ENCODE results near the gene ILK. TPM values are rescaled to one million over a fixed set of nuclear protein-coding genes. Genes with fewer than 3 reads are reported as not detected.

ILK gene
- total and polyA plus RNA-seq, 2 of the 13 experiments (the other 11 are each of a cell fraction or from before 2014, with no cell fraction given), result 70.3 to 108 TPM

DNA sequence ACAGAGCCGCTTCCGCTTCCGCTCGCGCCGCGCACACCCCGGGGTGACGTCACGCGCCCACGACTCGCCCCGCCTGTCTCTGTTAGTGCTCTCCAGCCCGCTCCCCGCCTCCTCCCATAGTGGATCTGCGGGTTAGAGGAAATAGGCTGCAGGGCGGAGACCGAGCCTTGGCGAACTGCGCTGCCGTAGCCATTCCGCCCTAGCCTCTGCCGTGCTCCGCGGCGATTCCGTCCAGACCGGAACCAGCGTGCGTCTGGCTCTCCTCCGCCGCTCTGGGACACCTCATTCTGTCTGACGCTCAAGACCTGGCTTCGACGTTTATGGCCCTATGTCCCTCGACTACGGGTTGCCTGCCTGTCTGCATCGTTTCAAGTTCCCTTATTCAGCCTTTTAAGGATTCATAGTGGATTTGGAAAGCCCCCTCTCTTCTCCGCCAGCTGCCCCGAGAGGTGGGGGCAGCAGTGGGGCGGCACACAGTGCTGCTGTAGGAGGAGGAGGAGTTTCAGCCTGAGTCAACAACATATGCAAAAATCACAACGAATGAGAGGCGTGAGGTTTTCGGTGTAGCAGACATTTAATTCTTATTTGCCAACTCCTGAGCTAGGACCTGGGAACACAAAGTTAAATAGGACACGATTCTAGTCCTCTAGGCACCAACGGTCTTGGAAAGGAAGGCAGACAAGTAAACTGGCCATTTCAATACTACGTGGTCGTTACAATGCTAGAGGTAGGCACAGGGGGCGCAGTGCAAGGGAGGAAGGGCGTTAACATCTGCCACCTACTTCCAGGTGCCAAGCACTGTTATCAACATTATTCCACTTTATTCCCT is 8.9 kb downstream of the ILK start, which contains the start of gene TAF10 (continued):
- peak; percentile 95 for TF ChIP-seq HOXA3 (CRISPR knock-in tag; IDR thresholded peaks at IDR 0.05)
- TF ChIP-seq ZBTB38 (CRISPR knock-in tag; IDR thresholded peaks at IDR 0.05), result peak; percentile 56
- TF ChIP-seq TRIM24 (CRISPR knock-in tag; IDR thresholded peaks at IDR 0.05), result no peak
- TF ChIP-seq CENPT (CRISPR knock-in tag; IDR thresholded peaks at IDR 0.05; ENCODE audit: low read depth), result peak; percentile 48; the same call in 1 of the 2 replicates
- 0 out of 2 replicates have a peak, but pooled peaks have one; percentile 17 for TF ChIP-seq ZFP36L2 (CRISPR knock-in tag; IDR thresholded peaks at IDR 0.05)
- peak; percentile 78 for TF ChIP-seq CSRNP1 (CRISPR knock-in tag; IDR thresholded peaks at IDR 0.05)
- TF ChIP-seq, protein P1, sequence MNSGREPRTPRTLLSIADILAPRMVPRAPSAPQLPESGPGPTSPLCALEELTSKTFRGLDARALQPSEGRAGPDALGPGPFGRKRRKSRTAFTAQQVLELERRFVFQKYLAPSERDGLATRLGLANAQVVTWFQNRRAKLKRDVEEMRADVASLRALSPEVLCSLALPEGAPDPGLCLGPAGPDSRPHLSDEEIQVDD (CRISPR knock-in tag; IDR thresholded peaks at IDR 0.05; ENCODE audit: borderline replicate concordance), result no peak
- TF ChIP-seq ZNF761 (CRISPR knock-in tag; conservative IDR thresholded peaks at IDR 0.05), result peak; percentile 76; the same call in 1 of the 2 replicates
- TF ChIP-seq ZNF83 (CRISPR knock-in tag; IDR thresholded peaks at IDR 0.05; ENCODE audit: borderline replicate concordance), result no peak
- TF ChIP-seq, protein P2, sequence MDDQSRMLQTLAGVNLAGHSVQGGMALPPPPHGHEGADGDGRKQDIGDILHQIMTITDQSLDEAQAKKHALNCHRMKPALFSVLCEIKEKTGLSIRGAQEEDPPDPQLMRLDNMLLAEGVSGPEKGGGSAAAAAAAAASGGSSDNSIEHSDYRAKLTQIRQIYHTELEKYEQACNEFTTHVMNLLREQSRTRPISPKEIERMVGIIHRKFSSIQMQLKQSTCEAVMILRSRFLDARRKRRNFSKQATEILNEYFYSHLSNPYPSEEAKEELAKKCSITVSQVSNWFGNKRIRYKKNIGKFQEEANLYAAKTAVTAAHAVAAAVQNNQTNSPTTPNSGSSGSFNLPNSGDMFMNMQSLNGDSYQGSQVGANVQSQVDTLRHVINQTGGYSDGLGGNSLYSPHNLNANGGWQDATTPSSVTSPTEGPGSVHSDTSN (CRISPR knock-in tag; IDR thresholded peaks at IDR 0.05; ENCODE audit: borderline replicate concordance), result no peak
- peak; percentile 79 for TF ChIP-seq ARNTL (CRISPR knock-in tag; IDR thresholded peaks at IDR 0.05)
- 0 out of 2 replicates have a peak, but pooled peaks have one; percentile 29 for TF ChIP-seq AHR (CRISPR knock-in tag; IDR thresholded peaks at IDR 0.05)
- 0 out of 2 replicates have a peak, but pooled peaks have one; percentile 4 for TF ChIP-seq TCF7 (IDR thresholded peaks at IDR 0.05; ENCODE audit: low read depth)
- TF ChIP-seq, protein P3, sequence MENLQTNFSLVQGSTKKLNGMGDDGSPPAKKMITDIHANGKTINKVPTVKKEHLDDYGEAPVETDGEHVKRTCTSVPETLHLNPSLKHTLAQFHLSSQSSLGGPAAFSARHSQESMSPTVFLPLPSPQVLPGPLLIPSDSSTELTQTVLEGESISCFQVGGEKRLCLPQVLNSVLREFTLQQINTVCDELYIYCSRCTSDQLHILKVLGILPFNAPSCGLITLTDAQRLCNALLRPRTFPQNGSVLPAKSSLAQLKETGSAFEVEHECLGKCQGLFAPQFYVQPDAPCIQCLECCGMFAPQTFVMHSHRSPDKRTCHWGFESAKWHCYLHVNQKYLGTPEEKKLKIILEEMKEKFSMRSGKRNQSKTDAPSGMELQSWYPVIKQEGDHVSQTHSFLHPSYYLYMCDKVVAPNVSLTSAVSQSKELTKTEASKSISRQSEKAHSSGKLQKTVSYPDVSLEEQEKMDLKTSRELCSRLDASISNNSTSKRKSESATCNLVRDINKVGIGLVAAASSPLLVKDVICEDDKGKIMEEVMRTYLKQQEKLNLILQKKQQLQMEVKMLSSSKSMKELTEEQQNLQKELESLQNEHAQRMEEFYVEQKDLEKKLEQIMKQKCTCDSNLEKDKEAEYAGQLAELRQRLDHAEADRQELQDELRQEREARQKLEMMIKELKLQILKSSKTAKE (CRISPR knock-in tag; IDR thresholded peaks at IDR 0.05; ENCODE audit: borderline replicate concordance), result peak; percentile 31; the same call in 1 of the 2 replicates
- TF ChIP-seq ZSCAN21 (CRISPR knock-in tag; IDR thresholded peaks at IDR 0.05; ENCODE audit: borderline replicate concordance), result peak; percentile 72
- TF ChIP-seq PAX8 (CRISPR knock-in tag; IDR thresholded peaks at IDR 0.05; ENCODE audit: borderline replicate concordance), result no peak
- TF ChIP-seq ZNF709 (CRISPR knock-in tag; IDR thresholded peaks at IDR 0.05), result peak; percentile 82
- no peak for TF ChIP-seq NFRKB (IDR thresholded peaks at IDR 0.05)
- TF ChIP-seq ZNF589 (CRISPR knock-in tag; conservative IDR thresholded peaks at IDR 0.05), result no peak
- TF ChIP-seq, protein P4, sequence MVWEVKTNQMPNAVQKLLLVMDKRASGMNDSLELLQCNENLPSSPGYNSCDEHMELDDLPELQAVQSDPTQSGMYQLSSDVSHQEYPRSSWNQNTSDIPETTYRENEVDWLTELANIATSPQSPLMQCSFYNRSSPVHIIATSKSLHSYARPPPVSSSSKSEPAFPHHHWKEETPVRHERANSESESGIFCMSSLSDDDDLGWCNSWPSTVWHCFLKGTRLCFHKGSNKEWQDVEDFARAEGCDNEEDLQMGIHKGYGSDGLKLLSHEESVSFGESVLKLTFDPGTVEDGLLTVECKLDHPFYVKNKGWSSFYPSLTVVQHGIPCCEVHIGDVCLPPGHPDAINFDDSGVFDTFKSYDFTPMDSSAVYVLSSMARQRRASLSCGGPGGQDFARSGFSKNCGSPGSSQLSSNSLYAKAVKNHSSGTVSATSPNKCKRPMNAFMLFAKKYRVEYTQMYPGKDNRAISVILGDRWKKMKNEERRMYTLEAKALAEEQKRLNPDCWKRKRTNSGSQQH (CRISPR knock-in tag; IDR thresholded peaks at IDR 0.05; ENCODE audit: low read depth), result peak; percentile 42; the same call in 1 of the 2 replicates
- peak; percentile 85 for TF ChIP-seq ELF3 (CRISPR knock-in tag; IDR thresholded peaks at IDR 0.05)
- peak; percentile 49 for TF ChIP-seq RBM22 (optimal IDR thresholded peaks at IDR 0.05; ENCODE audit: low read length)
- no peak for TF ChIP-seq ZNF496 (CRISPR knock-in tag; IDR thresholded peaks at IDR 0.05; ENCODE audit: insufficient replicate concordance)
